ENCODE data around the gene PIK3R6. TPM values are rescaled to one million over a fixed set of nuclear protein-coding genes. Genes with fewer than 3 reads are reported as not detected.

The PIK3R6 gene
- total and polyA plus RNA-seq, 2 donors (not counting 1 experiment from before 2014, with no cell fraction given), result 2.8 to 11.0 TPM

DNA sequence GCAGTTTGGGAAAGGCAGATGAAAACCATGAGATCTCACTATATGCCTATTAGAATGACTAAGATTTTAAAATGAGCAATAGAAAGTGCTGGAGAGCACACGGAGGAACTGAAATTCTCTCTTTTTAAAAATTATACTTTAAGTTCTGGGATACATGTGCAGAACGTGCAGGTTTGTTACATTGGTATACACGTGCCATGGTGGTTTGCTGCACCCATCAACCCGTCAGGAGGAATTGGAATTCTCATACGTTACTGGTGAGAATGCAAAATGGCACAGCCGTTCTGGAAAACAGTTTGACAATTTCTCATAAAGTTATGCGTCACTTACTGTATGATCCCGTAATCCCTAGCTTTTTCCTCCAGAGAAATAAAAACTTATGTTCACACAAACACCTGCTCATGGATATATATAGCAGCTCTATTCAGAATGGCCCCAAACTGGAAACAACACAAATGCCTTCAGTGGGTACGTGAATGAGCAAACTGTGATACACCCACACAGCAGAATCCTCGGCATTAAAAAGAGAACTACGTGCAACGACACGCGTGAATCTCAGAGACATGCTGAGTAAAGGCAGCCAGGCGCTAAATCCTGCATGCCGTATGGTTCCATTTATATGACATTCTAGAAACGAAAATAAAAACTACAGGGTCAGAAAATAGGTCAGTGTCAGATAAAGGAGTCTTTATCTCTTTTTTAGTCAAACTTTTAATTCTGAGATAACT is 11.8 kb downstream of the PIK3R6 start:
- peak overlapping the region in 2 of 5 experiments; percentile 5 to 15 for H3K4me3 ChIP-seq (ENCODE audit: control extremely low read depth in 1 of 5, extremely low read depth in 1 of 5, insufficient read depth in 1 of 5, low read depth in 2 of 5, low read length in 4 of 5)
- Mint-ChIP-seq H3K27me3 (peaks cover 3% of the 10 kb centered on the region), H3K9me3 (ENCODE audit: insufficient read depth) (no peaks in the 10 kb centered on the region), H3K27ac (peak overlapping the region; percentile 8), H3K4me3 (peak overlapping the region; percentile 58), H3K4me1 (peaks cover 56% of the 10 kb centered on the region)
- H3K9ac ChIP-seq (ENCODE audit: low read length), result peak overlapping the region; percentile 1
- H3K9me3 ChIP-seq (ENCODE audit: control extremely low read depth in 1 of 3, control insufficient read depth in 2 of 3, insufficient read depth in 1 of 3, low read length in 2 of 3), result peaks cover 0 to 3% (median 0%) of the 10 kb centered on the region in 3 donors
- TF ChIP-seq, protein P1, sequence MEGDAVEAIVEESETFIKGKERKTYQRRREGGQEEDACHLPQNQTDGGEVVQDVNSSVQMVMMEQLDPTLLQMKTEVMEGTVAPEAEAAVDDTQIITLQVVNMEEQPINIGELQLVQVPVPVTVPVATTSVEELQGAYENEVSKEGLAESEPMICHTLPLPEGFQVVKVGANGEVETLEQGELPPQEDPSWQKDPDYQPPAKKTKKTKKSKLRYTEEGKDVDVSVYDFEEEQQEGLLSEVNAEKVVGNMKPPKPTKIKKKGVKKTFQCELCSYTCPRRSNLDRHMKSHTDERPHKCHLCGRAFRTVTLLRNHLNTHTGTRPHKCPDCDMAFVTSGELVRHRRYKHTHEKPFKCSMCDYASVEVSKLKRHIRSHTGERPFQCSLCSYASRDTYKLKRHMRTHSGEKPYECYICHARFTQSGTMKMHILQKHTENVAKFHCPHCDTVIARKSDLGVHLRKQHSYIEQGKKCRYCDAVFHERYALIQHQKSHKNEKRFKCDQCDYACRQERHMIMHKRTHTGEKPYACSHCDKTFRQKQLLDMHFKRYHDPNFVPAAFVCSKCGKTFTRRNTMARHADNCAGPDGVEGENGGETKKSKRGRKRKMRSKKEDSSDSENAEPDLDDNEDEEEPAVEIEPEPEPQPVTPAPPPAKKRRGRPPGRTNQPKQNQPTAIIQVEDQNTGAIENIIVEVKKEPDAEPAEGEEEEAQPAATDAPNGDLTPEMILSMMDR (IDR thresholded peaks at IDR 0.05), result no peak
- no peak for TF ChIP-seq EZH2 (IDR thresholded peaks at IDR 0.05; ENCODE audit: borderline replicate concordance, insufficient read depth, low read depth, low read length, poor library complexity, severe bottlenecking)
- H3K27me3 ChIP-seq (replicated peaks in 1 of 4; ENCODE audit: control extremely low read depth in 1 of 4, control insufficient read depth in 3 of 4, insufficient read depth in 4 of 4, low read length in 3 of 4), result no peaks in the 10 kb centered on the region
- H4K20me1 ChIP-seq (ENCODE audit: control insufficient read depth, insufficient read depth, low read length, poor library complexity, severe bottlenecking), result no peaks in the 10 kb centered on the region
- WGBS (ENCODE audit: insufficient coverage), result 66% methylated on average over 9 of the region's 17 CpGs
- no peaks in the 10 kb centered on the region for H3K79me2 ChIP-seq (ENCODE audit: control insufficient read depth, insufficient read depth, low read length)
- ChIA-PET POLR2A (no interaction called here), CTCF (interaction anchor here (1.1 kb wide), 1 partner anchor 40 kb away, joined by 3 read pairs; no protein-coding TSS in a partner anchor)
- no peaks in the 10 kb centered on the region for H3K36me3 ChIP-seq (replicated peaks in 1 of 2; ENCODE audit: control extremely low read depth in 1 of 2, control insufficient read depth in 1 of 2, extremely low read depth in 1 of 2, insufficient read depth in 2 of 2, low read length in 1 of 2)
- ATAC-seq (ENCODE audit: low read depth), result peak; percentile 32
- peak; percentile 40 for DNase-seq
- H3K4me1 ChIP-seq (ENCODE audit: control insufficient read depth in 2 of 2, insufficient read depth in 2 of 2, low read length in 2 of 2), result peaks cover 38 to 45% of the 10 kb centered on the region in 2 donors
- peak overlapping the region; percentile 33 for H3K4me2 ChIP-seq (replicated peaks; ENCODE audit: low read depth, low read length, poor library complexity, severe bottlenecking)
- intact Hi-C loops (cut with micrococcal nuclease), result loop anchor here (5.0 kb wide), 1 partner anchor 142 kb away; no protein-coding TSS in a partner anchor
- H2AFZ ChIP-seq (ENCODE audit: insufficient read depth, low read depth, low read length, poor library complexity, severe bottlenecking), result no peak overlapping the region
- no peak overlapping the region for H3K27ac ChIP-seq (ENCODE audit: low read length in 2 of 2)

DNA sequence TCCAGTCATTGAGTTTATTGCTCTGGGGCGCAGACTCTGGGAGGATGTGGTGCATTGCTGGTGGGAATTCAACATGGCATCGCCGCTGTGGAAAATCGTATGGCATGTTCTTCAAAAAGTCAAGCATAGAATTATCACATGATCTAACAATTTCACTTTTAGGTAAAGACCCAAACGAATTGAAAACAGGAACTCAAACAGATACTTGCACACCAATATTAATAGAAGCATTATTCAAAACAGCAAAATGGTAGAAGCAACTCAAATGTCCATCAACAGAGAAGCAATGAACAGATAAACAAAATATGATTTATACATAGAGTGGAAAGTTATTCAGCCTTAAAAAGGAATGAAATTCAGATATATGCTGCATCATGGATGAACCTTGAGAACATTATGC is 15.9 kb downstream of the PIK3R6 start:
- no peaks in the 10 kb centered on the region for H3K79me2 ChIP-seq (ENCODE audit: control insufficient read depth, insufficient read depth, low read length)
- H3K9me3 Mint-ChIP-seq (ENCODE audit: insufficient read depth), result no peaks in the 10 kb centered on the region
- TF ChIP-seq EZH2 (IDR thresholded peaks at IDR 0.05; ENCODE audit: borderline replicate concordance, insufficient read depth, low read depth, low read length, poor library complexity, severe bottlenecking), result no peak
- TF ChIP-seq, protein P1 (IDR thresholded peaks at IDR 0.05), result no peak
- CTCF ChIA-PET, result no interaction called here
- H3K4me3 ChIP-seq (ENCODE audit: control extremely low read depth in 1 of 5, extremely low read depth in 1 of 5, insufficient read depth in 1 of 5, low read depth in 2 of 5, low read length in 4 of 5), result no peak overlapping the region
- H3K27ac Mint-ChIP-seq, result peak overlapping the region; percentile 26
- H3K4me3 Mint-ChIP-seq, result peak overlapping the region; percentile 65
- peak overlapping the region; percentile 29 for H3K4me2 ChIP-seq (replicated peaks; ENCODE audit: low read depth, low read length, poor library complexity, severe bottlenecking)
- H3K27me3 Mint-ChIP-seq, result peaks cover 3% of the 10 kb centered on the region
- H3K27ac ChIP-seq (ENCODE audit: low read length in 2 of 2), result no peak overlapping the region
- H3K4me1 Mint-ChIP-seq, result peaks cover 32% of the 10 kb centered on the region
- WGBS (ENCODE audit: insufficient coverage), result no CpG with 5 or more reads among the region's 5 CpGs
- no peaks in the 10 kb centered on the region for H3K27me3 ChIP-seq (replicated peaks in 1 of 4; ENCODE audit: control extremely low read depth in 1 of 4, control insufficient read depth in 3 of 4, insufficient read depth in 4 of 4, low read length in 3 of 4)
- no peak overlapping the region for H3K9ac ChIP-seq (ENCODE audit: low read length)
- no peak for ATAC-seq (ENCODE audit: low read depth)
- peak; percentile 20 for DNase-seq
- H2AFZ ChIP-seq (ENCODE audit: insufficient read depth, low read depth, low read length, poor library complexity, severe bottlenecking), result no peak overlapping the region
- no peaks in the 10 kb centered on the region for H3K36me3 ChIP-seq (replicated peaks in 1 of 2; ENCODE audit: control extremely low read depth in 1 of 2, control insufficient read depth in 1 of 2, extremely low read depth in 1 of 2, insufficient read depth in 2 of 2, low read length in 1 of 2)
- intact Hi-C loops (cut with micrococcal nuclease), result no loop called here
- H4K20me1 ChIP-seq (ENCODE audit: control insufficient read depth, insufficient read depth, low read length, poor library complexity, severe bottlenecking), result no peaks in the 10 kb centered on the region
- POLR2A ChIA-PET, result no interaction called here
- H3K9me3 ChIP-seq (ENCODE audit: control extremely low read depth in 1 of 3, control insufficient read depth in 2 of 3, insufficient read depth in 1 of 3, low read length in 2 of 3), result peaks cover 0 to 3% (median 0%) of the 10 kb centered on the region in 3 donors
- H3K4me1 ChIP-seq (ENCODE audit: control insufficient read depth in 2 of 2, insufficient read depth in 2 of 2, low read length in 2 of 2), result peaks cover 9 to 20% of the 10 kb centered on the region in 2 donors

All from B cell (primary cell).